Measurements from ENCODE around the gene HLA-E. TPM values are rescaled to one million over a fixed set of nuclear protein-coding genes. Genes with fewer than 3 reads are reported as not detected.

Gene HLA-E
- total and polyA plus RNA-seq, 2 of the 13 experiments (the other 11 are each of a cell fraction or from before 2014, with no cell fraction given) = 45.2 to 90.4 TPM

DNA sequence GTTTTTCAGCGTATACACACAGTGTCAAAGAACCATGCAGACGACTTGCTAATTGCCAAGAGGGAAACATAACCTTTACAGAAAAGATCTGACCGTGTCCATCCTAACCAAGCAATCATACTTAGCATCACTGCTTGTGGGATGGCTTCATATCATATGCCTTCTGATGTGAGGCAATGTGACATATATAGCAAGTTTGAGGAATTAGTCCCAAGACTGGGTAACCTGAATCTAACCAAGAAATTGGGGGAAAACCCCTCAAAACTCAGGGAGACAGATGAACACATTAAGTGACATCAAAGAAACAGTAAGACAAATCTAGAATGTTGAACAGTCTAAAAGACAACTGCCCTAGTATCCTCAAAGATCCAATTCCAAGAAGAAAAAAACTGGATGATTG is 48.6 kb downstream of the HLA-E start (continued):
- TF ChIP-seq, protein P1, sequence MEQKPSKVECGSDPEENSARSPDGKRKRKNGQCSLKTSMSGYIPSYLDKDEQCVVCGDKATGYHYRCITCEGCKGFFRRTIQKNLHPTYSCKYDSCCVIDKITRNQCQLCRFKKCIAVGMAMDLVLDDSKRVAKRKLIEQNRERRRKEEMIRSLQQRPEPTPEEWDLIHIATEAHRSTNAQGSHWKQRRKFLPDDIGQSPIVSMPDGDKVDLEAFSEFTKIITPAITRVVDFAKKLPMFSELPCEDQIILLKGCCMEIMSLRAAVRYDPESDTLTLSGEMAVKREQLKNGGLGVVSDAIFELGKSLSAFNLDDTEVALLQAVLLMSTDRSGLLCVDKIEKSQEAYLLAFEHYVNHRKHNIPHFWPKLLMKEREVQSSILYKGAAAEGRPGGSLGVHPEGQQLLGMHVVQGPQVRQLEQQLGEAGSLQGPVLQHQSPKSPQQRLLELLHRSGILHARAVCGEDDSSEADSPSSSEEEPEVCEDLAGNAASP (CRISPR knock-in tag; IDR thresholded peaks at IDR 0.05; ENCODE audit: borderline replicate concordance) = no peak
- TF ChIP-seq UBTF (CRISPR knock-in tag; IDR thresholded peaks at IDR 0.05) = no peak

DNA sequence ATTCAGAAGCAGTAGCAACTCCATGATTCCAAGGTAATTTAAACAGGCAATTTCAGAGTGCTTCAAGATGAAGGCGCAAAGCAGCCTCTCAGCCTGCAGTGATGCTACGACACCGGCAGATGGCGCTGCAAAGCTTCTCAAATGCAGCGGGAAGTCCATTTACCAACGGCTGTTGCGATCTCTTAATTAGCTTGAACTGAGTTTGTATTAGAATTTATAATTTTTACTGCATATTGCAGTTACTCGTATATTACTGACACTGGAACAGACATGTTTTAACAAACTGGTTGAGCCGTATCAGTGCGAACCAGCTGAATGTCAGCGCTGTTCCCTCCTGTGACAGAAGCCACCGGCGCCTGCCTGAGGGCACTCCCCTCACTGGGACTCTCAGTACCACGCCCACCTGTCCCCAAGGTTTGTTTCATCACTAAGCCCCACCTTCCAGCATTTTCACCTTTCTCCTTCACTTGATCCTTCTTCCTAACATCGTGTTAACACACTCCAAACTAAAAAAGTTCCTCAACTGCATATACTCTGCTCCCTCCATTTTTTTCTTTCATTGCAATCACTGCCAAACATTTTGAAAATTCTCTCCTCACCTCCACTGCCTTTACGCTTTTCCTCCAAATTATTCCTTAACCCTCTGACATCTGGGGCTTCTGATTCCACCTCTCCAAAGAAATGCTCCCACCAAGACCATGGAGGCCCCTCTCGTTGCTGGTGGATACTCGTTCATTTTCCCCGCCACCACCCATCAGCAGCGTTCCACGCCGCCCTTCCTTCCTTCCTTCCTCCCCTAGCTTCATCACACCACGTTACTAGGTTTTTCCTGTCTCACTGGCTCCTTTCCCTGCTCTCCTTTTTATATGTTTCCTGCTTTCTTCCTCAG is 52.5 kb downstream of the HLA-E start:
- Histone ChIP-seq H3K4me1 (ENCODE audit: insufficient read depth, low read length) (peaks cover 7% of the 10 kb centered on the region; the same call in 1 of the 2 replicates), H3K36me3 (replicated peaks in 1 of 2; ENCODE audit: control insufficient read depth in 1 of 2, insufficient read depth in 2 of 2, low read length in 2 of 2) (peaks cover 1 to 11% of the 10 kb centered on the region in 2 experiments; a peak in 2 of 5 replicates), H2AFZ (ENCODE audit: low read length) (no peak overlapping the region), H3K27me3 (ENCODE audit: control insufficient read depth in 1 of 2, insufficient read depth in 2 of 2, low read length in 2 of 2) (no peaks in the 10 kb centered on the region), H3K4me2 (ENCODE audit: low read depth, low read length) (peak overlapping the region; percentile 92), H3K9ac (ENCODE audit: insufficient read depth, low read depth, low read length) (no peak overlapping the region), H3K9me3 (ENCODE audit: low read length) (no peaks in the 10 kb centered on the region), H3K27ac (ENCODE audit: extremely low read length, insufficient read depth, low read length) (no peak overlapping the region), H4K20me1 (ENCODE audit: insufficient read depth, low read length) (no peaks in the 10 kb centered on the region; the same call in 1 of the 2 replicates), H3K4me3 (replicated peaks in 1 of 3; ENCODE audit: insufficient read depth in 1 of 3, low read depth in 2 of 3, low read length in 3 of 3) (peak overlapping the region; percentile 30 to 66 (median 44); a peak in 5 of 6 replicates), H3K79me2 (ENCODE audit: insufficient read depth, low read length) (no peaks in the 10 kb centered on the region)
- ATAC-seq (peak; percentile 88), FAIRE-seq (peak; percentile 93), DNase-seq (ENCODE audit: low spot score) (peak; percentile 76)
- BruUV-seq (replicated peaks) = no TSS peak
- in situ Hi-C loops (cut with HindIII; ENCODE audit: extremely low pct_ligation_motif_present, low pct_unique_long_range_greater_than_20kb) = loop anchor here (5.0 kb wide), 1 partner anchor 59 kb away; no protein-coding TSS in a partner anchor
- intact Hi-C loops (cut with micrococcal nuclease; ENCODE audit: unreplicated experiment) = loop anchor here (1.0 to 10.0 kb wide), 3 partner anchors 52 to 133 kb away; partner anchors contain the start of genes DHX16 and HLA-E
- ChIA-PET CTCF (ENCODE audit: low intra/inter-chr PET ratio, low total read pairs) (interaction anchor here (0.6 to 6.6 kb wide), 4 partner anchors 10 to 58 kb away, joined by 3 to 110 read pairs (median 10); partner anchors contain the start of gene HLA-E), POLR2A (interaction anchor here (0.7 to 2.1 kb wide), 9 partner anchors 9 to 130 kb away, joined by 3 to 6 read pairs (median 3); partner anchors contain the start of genes DHX16, GNL1 and PRR3)
- WGBS (ENCODE audit: low lambda C conversion rate) = 30% methylated on average over 23 of the region's 23 CpGs
- no peak for TF ChIP-seq ZNF33A (CRISPR knock-in tag; IDR thresholded peaks at IDR 0.05; ENCODE audit: borderline replicate concordance)
- peak; percentile 35; the same call in 1 of the 2 replicates for TF ChIP-seq SMYD3 (CRISPR knock-in tag; IDR thresholded peaks at IDR 0.05)
- TF ChIP-seq, protein P2, sequence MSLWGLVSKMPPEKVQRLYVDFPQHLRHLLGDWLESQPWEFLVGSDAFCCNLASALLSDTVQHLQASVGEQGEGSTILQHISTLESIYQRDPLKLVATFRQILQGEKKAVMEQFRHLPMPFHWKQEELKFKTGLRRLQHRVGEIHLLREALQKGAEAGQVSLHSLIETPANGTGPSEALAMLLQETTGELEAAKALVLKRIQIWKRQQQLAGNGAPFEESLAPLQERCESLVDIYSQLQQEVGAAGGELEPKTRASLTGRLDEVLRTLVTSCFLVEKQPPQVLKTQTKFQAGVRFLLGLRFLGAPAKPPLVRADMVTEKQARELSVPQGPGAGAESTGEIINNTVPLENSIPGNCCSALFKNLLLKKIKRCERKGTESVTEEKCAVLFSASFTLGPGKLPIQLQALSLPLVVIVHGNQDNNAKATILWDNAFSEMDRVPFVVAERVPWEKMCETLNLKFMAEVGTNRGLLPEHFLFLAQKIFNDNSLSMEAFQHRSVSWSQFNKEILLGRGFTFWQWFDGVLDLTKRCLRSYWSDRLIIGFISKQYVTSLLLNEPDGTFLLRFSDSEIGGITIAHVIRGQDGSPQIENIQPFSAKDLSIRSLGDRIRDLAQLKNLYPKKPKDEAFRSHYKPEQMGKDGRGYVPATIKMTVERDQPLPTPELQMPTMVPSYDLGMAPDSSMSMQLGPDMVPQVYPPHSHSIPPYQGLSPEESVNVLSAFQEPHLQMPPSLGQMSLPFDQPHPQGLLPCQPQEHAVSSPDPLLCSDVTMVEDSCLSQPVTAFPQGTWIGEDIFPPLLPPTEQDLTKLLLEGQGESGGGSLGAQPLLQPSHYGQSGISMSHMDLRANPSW (CRISPR knock-in tag; IDR thresholded peaks at IDR 0.05; ENCODE audit: borderline replicate concordance) = no peak
- TF ChIP-seq, protein P3, sequence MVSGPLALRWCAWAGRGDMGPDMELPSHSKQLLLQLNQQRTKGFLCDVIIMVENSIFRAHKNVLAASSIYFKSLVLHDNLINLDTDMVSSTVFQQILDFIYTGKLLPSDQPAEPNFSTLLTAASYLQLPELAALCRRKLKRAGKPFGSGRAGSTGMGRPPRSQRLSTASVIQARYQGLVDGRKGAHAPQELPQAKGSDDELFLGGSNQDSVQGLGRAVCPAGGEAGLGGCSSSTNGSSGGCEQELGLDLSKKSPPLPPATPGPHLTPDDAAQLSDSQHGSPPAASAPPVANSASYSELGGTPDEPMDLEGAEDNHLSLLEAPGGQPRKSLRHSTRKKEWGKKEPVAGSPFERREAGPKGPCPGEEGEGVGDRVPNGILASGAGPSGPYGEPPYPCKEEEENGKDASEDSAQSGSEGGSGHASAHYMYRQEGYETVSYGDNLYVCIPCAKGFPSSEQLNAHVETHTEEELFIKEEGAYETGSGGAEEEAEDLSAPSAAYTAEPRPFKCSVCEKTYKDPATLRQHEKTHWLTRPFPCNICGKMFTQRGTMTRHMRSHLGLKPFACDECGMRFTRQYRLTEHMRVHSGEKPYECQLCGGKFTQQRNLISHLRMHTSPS (CRISPR knock-in tag; IDR thresholded peaks at IDR 0.05; ENCODE audit: low read depth) = 0 out of 2 replicates have a peak, but pooled peaks have one; percentile 21
- no peak for TF ChIP-seq MTA3 (CRISPR knock-in tag; IDR thresholded peaks at IDR 0.05)
- no peak for TF ChIP-seq TAF15 (IDR thresholded peaks at IDR 0.05; ENCODE audit: low read depth, low read length, poor library complexity, severe bottlenecking)
- no peak for TF ChIP-seq RBFOX2 (IDR thresholded peaks at IDR 0.05; ENCODE audit: low read depth, low read length)
- 0 out of 2 replicates have a peak, but pooled peaks have one; percentile 27 for TF ChIP-seq ZNF670 (CRISPR knock-in tag; IDR thresholded peaks at IDR 0.05; ENCODE audit: borderline replicate concordance)
- TF ChIP-seq JUN (CRISPR knock-in tag; IDR thresholded peaks at IDR 0.05) = no peak
